Neuronal stem cell (in vitro differentiated cells): ENCODE measurements around the gene BCS1L.

ENCODE experiments used
- DNase-seq: peaks from one replicate; pipeline ENCODE4 v3.0.0-alpha.2; 2013; ENCODE audit warnings: low spot score
- H2AFZ ChIP-seq: one replicate; pipeline ENCODE4 v1.6.1; 2013; ENCODE audit warnings: mild to moderate bottlenecking, low read length, inconsistent platforms
- H2AK5ac ChIP-seq: 2 replicates; pipeline ENCODE4 v1.6.1; 2013; ENCODE audit warnings: low read depth, mild to moderate bottlenecking, inconsistent platforms, low read length, moderate library complexity, mixed read lengths
- H2BK120ac ChIP-seq: 2 replicates; pipeline ENCODE4 v1.6.1; 2013; ENCODE audit warnings: low read depth, mild to moderate bottlenecking, inconsistent platforms, low read length, moderate library complexity, mixed read lengths
- H2BK12ac ChIP-seq: one replicate; pipeline ENCODE4 v1.6.1; 2013; ENCODE audit warnings: low read length, inconsistent platforms
- H2BK15ac ChIP-seq: 2 replicates; pipeline ENCODE4 v1.6.1; 2013; ENCODE audit warnings: mild to moderate bottlenecking, low read length, inconsistent platforms, mixed read lengths
- H2BK5ac ChIP-seq: one replicate; pipeline ENCODE4 v1.6.1; 2013; ENCODE audit warnings: inconsistent platforms, mild to moderate bottlenecking, low read length, moderate library complexity
- H3K14ac ChIP-seq: one replicate; pipeline ENCODE4 v1.6.1; 2013; ENCODE audit warnings: low read length, inconsistent platforms
- H3K18ac ChIP-seq: 2 replicates; pipeline ENCODE4 v1.6.1; 2013; ENCODE audit warnings: low read length, inconsistent platforms
- H3K23ac ChIP-seq: 2 replicates; pipeline ENCODE4 v1.6.1; 2013; ENCODE audit warnings: low read depth, mild to moderate bottlenecking, mixed read lengths, low read length, inconsistent platforms; ENCODE audit not compliant: poor library complexity
- H3K27ac ChIP-seq: replicated peaks from 3 replicates; pipeline ENCODE4 v1.5.1; 2013; ENCODE audit warnings: low read length, inconsistent platforms
- H3K27me3 ChIP-seq, 3 experiments: 2 replicates each; pipeline ENCODE4 v1.6.1; 2013; ENCODE audit warnings: low read length in 3 of 3, mild to moderate bottlenecking in 2 of 3, inconsistent platforms in 1 of 3, low read depth in 1 of 3, mixed read lengths in 1 of 3, moderate library complexity in 1 of 3; ENCODE audit not compliant: control insufficient read depth in 3 of 3, insufficient read depth in 3 of 3
- H3K36me3 ChIP-seq, 2 donors: replicated peaks in 1 of 2; 2 replicates each; pipeline ENCODE4 v1.6.1; 2013; ENCODE audit warnings: low read length in 2 of 2; ENCODE audit not compliant: control insufficient read depth in 2 of 2, insufficient read depth in 2 of 2
- H3K4ac ChIP-seq: 2 replicates; pipeline ENCODE4 v1.6.1; 2013; ENCODE audit warnings: inconsistent platforms, mild to moderate bottlenecking, low read length, moderate library complexity
- H3K4me1 ChIP-seq, 2 donors: 1 replicate in 1 of 2; 2 replicates in 1 of 2; pipeline ENCODE4 v1.6.1; 2013; ENCODE audit warnings: low read length in 2 of 2, low read depth in 1 of 2; ENCODE audit not compliant: control insufficient read depth in 2 of 2, insufficient read depth in 1 of 2
- H3K4me2 ChIP-seq: one replicate; pipeline ENCODE4 v1.6.1; 2013; ENCODE audit warnings: mild to moderate bottlenecking, low read length, inconsistent platforms; ENCODE audit not compliant: insufficient read depth, poor library complexity, severe bottlenecking
- H3K4me3 ChIP-seq, 2 donors: 2 replicates each; pipeline ENCODE4 v1.5.1; 2013; ENCODE audit warnings: low read length in 2 of 2, mild to moderate bottlenecking in 2 of 2, inconsistent platforms in 1 of 2, moderate library complexity in 1 of 2
- H3K79me1 ChIP-seq: one replicate; pipeline ENCODE4 v1.6.1; 2013; ENCODE audit warnings: low read depth, mild to moderate bottlenecking, inconsistent platforms, low read length, moderate library complexity
- H3K9ac ChIP-seq: one replicate; pipeline ENCODE4 v1.6.1; 2013; ENCODE audit warnings: mild to moderate bottlenecking, low read depth, low read length, inconsistent platforms; ENCODE audit not compliant: poor library complexity
- H3K9me3 ChIP-seq, 2 donors: replicated peaks in 1 of 2; 2 replicates each; pipeline versions ENCODE3 to v1.6.1; 2013; ENCODE audit warnings: low read length in 2 of 2, mild to moderate bottlenecking in 2 of 2, inconsistent platforms in 1 of 2, low read depth in 1 of 2, mixed read lengths in 1 of 2, moderate library complexity in 1 of 2; ENCODE audit not compliant: control insufficient read depth in 2 of 2, insufficient read depth in 1 of 2
- H4K8ac ChIP-seq: one replicate; pipeline ENCODE4 v1.6.1; 2013; ENCODE audit warnings: low read depth, mild to moderate bottlenecking, inconsistent platforms, low read length, moderate library complexity
- H4K91ac ChIP-seq: one replicate; pipeline ENCODE4 v1.6.1; 2013; ENCODE audit warnings: low read length, low read depth, mild to moderate bottlenecking, inconsistent platforms; ENCODE audit not compliant: poor library complexity
- WGBS, 2 donors: extraction: QIAGEN DNeasy Blood & Tissue Kit; methylation state at CpG; one replicate each; pipeline ENCODE4 v1.1.7; 2013; ENCODE audit warnings: missing lambda C conversion rate in 2 of 2, mixed read lengths in 1 of 2; ENCODE audit not compliant: insufficient read length in 2 of 2, insufficient replicate concordance in 1 of 2; ENCODE audit errors: extremely low coverage in 2 of 2; 5-methylcytosine and 5-hydroxymethylcytosine counted together

BCS1L gene

GRCh38 chr2:218698885-218699284 is 39.4 kb downstream of the BCS1L start:
- no peaks in the 10 kb centered on the region for H3K9me3 ChIP-seq
- no peak overlapping the region for H3K4me3 ChIP-seq
- no peak overlapping the region for H2BK12ac ChIP-seq
- no peak overlapping the region for H3K4ac ChIP-seq
- H3K23ac ChIP-seq: no peak overlapping the region
- no peak overlapping the region for H2BK15ac ChIP-seq
- H2AK5ac ChIP-seq: no peak overlapping the region
- no peak overlapping the region for H2BK120ac ChIP-seq
- no peak overlapping the region for H2BK5ac ChIP-seq
- WGBS, 2 donors: no CpG with 5 or more reads among the region's 8 CpGs
- H3K14ac ChIP-seq: no peak overlapping the region
- H3K79me1 ChIP-seq: no peaks in the 10 kb centered on the region
- H3K4me2 ChIP-seq: no peak overlapping the region
- no peak overlapping the region for H4K8ac ChIP-seq
- H3K18ac ChIP-seq: no peak overlapping the region
- no peak overlapping the region for H3K9ac ChIP-seq
- DNase-seq: no peak
- H3K27me3 ChIP-seq: no peaks in the 10 kb centered on the region
- H2AFZ ChIP-seq: no peak overlapping the region
- H3K27ac ChIP-seq: no peak overlapping the region
- peaks cover 21 to 63% of the 10 kb centered on the region in 2 donors for H3K36me3 ChIP-seq
- peaks cover 11% of the 10 kb centered on the region in 2 donors for H3K4me1 ChIP-seq
- no peak overlapping the region for H4K91ac ChIP-seq

GRCh38 chr2:218701806-218702205 is 42.3 kb downstream of the BCS1L start:
- H3K9me3 ChIP-seq: no peaks in the 10 kb centered on the region
- no peak overlapping the region for H2BK5ac ChIP-seq
- H3K4me3 ChIP-seq: no peak overlapping the region
- WGBS, 2 donors: no CpG with 5 or more reads among the region's 2 CpGs
- no peak overlapping the region for H4K91ac ChIP-seq
- H3K79me1 ChIP-seq: no peaks in the 10 kb centered on the region
- no peak overlapping the region for H2AFZ ChIP-seq
- no peak for DNase-seq
- H2AK5ac ChIP-seq: no peak overlapping the region
- no peak overlapping the region for H3K14ac ChIP-seq
- no peak overlapping the region for H3K18ac ChIP-seq
- H2BK15ac ChIP-seq: no peak overlapping the region
- H3K27ac ChIP-seq: no peak overlapping the region
- no peak overlapping the region for H2BK120ac ChIP-seq
- no peak overlapping the region for H3K4me2 ChIP-seq
- H3K36me3 ChIP-seq: peaks cover 21 to 51% of the 10 kb centered on the region in 2 donors
- peaks cover 0 to 5% of the 10 kb centered on the region in 2 donors for H3K4me1 ChIP-seq
- no peak overlapping the region for H2BK12ac ChIP-seq
- peak overlapping the region; percentile 2 for H3K9ac ChIP-seq
- H3K23ac ChIP-seq: no peak overlapping the region
- H3K4ac ChIP-seq: no peak overlapping the region
- no peaks in the 10 kb centered on the region for H3K27me3 ChIP-seq
- no peak overlapping the region for H4K8ac ChIP-seq

- no peak overlapping the region for H3K23ac ChIP-seq
- H3K4me2 ChIP-seq: no peak overlapping the region
- no CpG with 5 or more reads among the region's 4 CpGs for WGBS, 2 donors
- no peak for DNase-seq
- H3K4me3 ChIP-seq: no peak overlapping the region
- no peak overlapping the region for H3K27ac ChIP-seq
- H2AFZ ChIP-seq: no peak overlapping the region
- H3K18ac ChIP-seq: no peak overlapping the region
- H3K79me1 ChIP-seq: no peaks in the 10 kb centered on the region
- no peak overlapping the region for H3K14ac ChIP-seq
- H4K8ac ChIP-seq: no peak overlapping the region
- H3K36me3 ChIP-seq: peaks cover 13 to 35% of the 10 kb centered on the region in 2 donors
- no peaks in the 10 kb centered on the region for H3K27me3 ChIP-seq
- no peak overlapping the region for H3K9ac ChIP-seq
- H2BK5ac ChIP-seq: no peak overlapping the region
- no peak overlapping the region for H2BK120ac ChIP-seq
- H2BK12ac ChIP-seq: no peak overlapping the region
- H3K4ac ChIP-seq: no peak overlapping the region
- H3K9me3 ChIP-seq: no peaks in the 10 kb centered on the region
- H2AK5ac ChIP-seq: no peak overlapping the region
- H3K4me1 ChIP-seq: no peaks in the 10 kb centered on the region
- H4K91ac ChIP-seq: no peak overlapping the region
- no peak overlapping the region for H2BK15ac ChIP-seq
Observed at GRCh38 chr2:218703341-218703740, 43.9 kb downstream of the BCS1L start.

GRCh38 chr2:218708086-218708485 is 48.6 kb downstream of the BCS1L start:
- H3K79me1 ChIP-seq: peaks cover 4% of the 10 kb centered on the region
- no peak overlapping the region for H3K4me2 ChIP-seq
- H3K23ac ChIP-seq: no peak overlapping the region
- H2BK12ac ChIP-seq: no peak overlapping the region
- no peaks in the 10 kb centered on the region for H3K9me3 ChIP-seq
- H3K14ac ChIP-seq: no peak overlapping the region
- H3K9ac ChIP-seq: no peak overlapping the region
- no peak overlapping the region for H2BK5ac ChIP-seq
- DNase-seq: no peak
- no peak overlapping the region for H2AFZ ChIP-seq
- WGBS, 2 donors: no CpG with 5 or more reads among the region's 4 CpGs
- H3K18ac ChIP-seq: no peak overlapping the region
- H3K4me3 ChIP-seq: no peak overlapping the region
- H3K4ac ChIP-seq: no peak overlapping the region
- no peaks in the 10 kb centered on the region for H3K27me3 ChIP-seq
- H3K36me3 ChIP-seq: peaks cover 0 to 5% of the 10 kb centered on the region in 2 donors
- H4K91ac ChIP-seq: no peak overlapping the region
- H2BK120ac ChIP-seq: no peak overlapping the region
- no peak overlapping the region for H2BK15ac ChIP-seq
- H3K4me1 ChIP-seq: peaks cover 2 to 5% of the 10 kb centered on the region in 2 donors
- H2AK5ac ChIP-seq: no peak overlapping the region
- H3K27ac ChIP-seq: no peak overlapping the region
- no peak overlapping the region for H4K8ac ChIP-seq
